Smooth muscle cell (in vitro differentiated cells): Measurements from ENCODE around the gene PCDHGB3. TPM values are rescaled to one million over a fixed set of nuclear protein-coding genes. Genes with fewer than 3 reads are reported as not detected.

Experiments used
- DNase-seq: peaks from one replicate; lab custom pipeline; 2025; ENCODE audit not compliant: unreplicated experiment; lab: John Stamatoyannopoulos, UW
- H2AFZ ChIP-seq: fragments of 200-600 bp; sonication (generic); 2 replicates; pipeline ENCODE4 v1.6.0; 2016; ENCODE audit warnings: antibody characterized with exemption, low read depth, mild to moderate bottlenecking
- H3F3A ChIP-seq: fragments of 200-600 bp; sonication (generic); 2 replicates; pipeline ENCODE4 v1.6.0; 2017; ENCODE audit warnings: antibody characterized with exemption, low read depth
- H3K27ac ChIP-seq: fragments of 200-600 bp; sonication (generic); 2 replicates; pipeline ENCODE4 v1.5.1; 2016; ENCODE audit warnings: low read depth, mild to moderate bottlenecking
- H3K27me3 ChIP-seq: fragments of 200-600 bp; sonication (generic); 2 replicates; pipeline ENCODE4 v1.6.1; 2016; ENCODE audit warnings: low read depth, mild to moderate bottlenecking
- H3K36me3 ChIP-seq: fragments of 200-600 bp; sonication (generic); 2 replicates; pipeline ENCODE4 v1.5.1; 2016; ENCODE audit warnings: low read depth
- H3K4me1 ChIP-seq: fragments of 200-600 bp; sonication (generic); 2 replicates; pipeline ENCODE4 v1.5.1; 2016; ENCODE audit warnings: low read depth
- H3K4me2 ChIP-seq: fragments of 200-600 bp; sonication (generic); 2 replicates; pipeline ENCODE4 v1.6.0; 2016; ENCODE audit warnings: mild to moderate bottlenecking
- H3K4me3 ChIP-seq: fragments of 200-600 bp; sonication (generic); 2 replicates; pipeline ENCODE4 v1.5.1; 2016; ENCODE audit warnings: mild to moderate bottlenecking
- H3K79me2 ChIP-seq: fragments of 200-600 bp; sonication (generic); 2 replicates; pipeline ENCODE4 v1.6.0; 2016; ENCODE audit warnings: low read depth, mild to moderate bottlenecking
- H3K9ac ChIP-seq: fragments of 200-600 bp; sonication (generic); 2 replicates; pipeline ENCODE4 v1.6.0; 2016; ENCODE audit warnings: low read depth
- H3K9me3 ChIP-seq: fragments of 200-600 bp; sonication (generic); replicated peaks from 2 replicates; pipeline ENCODE4 v1.5.1; 2016; ENCODE audit warnings: low read depth
- H4K20me1 ChIP-seq: fragments of 200-600 bp; sonication (generic); 2 replicates; pipeline ENCODE4 v1.6.0; 2016; ENCODE audit warnings: low read depth
- CTCF ChIP-seq: fragments of 200-600 bp; sonication (generic); IDR thresholded peaks from 2 replicates; pipeline ENCODE4 v1.5.1; 2017; ENCODE audit warnings: borderline replicate concordance, mild to moderate bottlenecking, antibody characterized with exemption; ENCODE audit not compliant: insufficient read depth, poor library complexity, severe bottlenecking
- WGBS: methylation state at CpG from one replicate; pipeline ENCODE4 v1.1.7; 2016; ENCODE audit warnings: low lambda C conversion rate; 5-methylcytosine and 5-hydroxymethylcytosine counted together
- polyA plus RNA-seq: library from polyadenylated mRNA; unstranded; fragments of >200 nt; fragmentation: Nextera tagmentation; extraction: Ambion mirVana; gene quantifications from 2 replicates; pipeline ENCODE4 v1.2.1, GENCODE V29; 2016
- total RNA-seq: library from RNA; depleted of rRNA; stranded (reverse); fragments of >200 nt; gene quantifications from 2 replicates; pipeline ENCODE4 v1.2.3, GENCODE V29; 2014

The PCDHGB3 gene
- total and polyA plus RNA-seq, 2 experiments from 2014 or later: not detected

GRCh38 chr5:141398608-141399007, 28.6 kb downstream of the PCDHGB3 start:
- Histone ChIP-seq H3K27me3 (no peaks in the 10 kb centered on the region), H3K4me1 (no peaks in the 10 kb centered on the region), H2AFZ (no peak overlapping the region), H3K79me2 (peaks cover 3% of the 10 kb centered on the region), H3F3A (no peaks in the 10 kb centered on the region), H3K9me3 (peaks cover 25% of the 10 kb centered on the region), H3K36me3 (peaks cover 4% of the 10 kb centered on the region), H3K27ac (no peak overlapping the region), H3K4me2 (no peak overlapping the region), H4K20me1 (no peaks in the 10 kb centered on the region), H3K9ac (no peak overlapping the region), H3K4me3 (no peak overlapping the region)
- no peak for DNase-seq
- no peak for TF ChIP-seq CTCF
- 96% methylated on average over 15 of the region's 15 CpGs for WGBS

- H3K4me3 ChIP-seq: no peak overlapping the region
- H3K36me3 ChIP-seq: peaks cover 4% of the 10 kb centered on the region
These were observed 29.7 kb downstream of the PCDHGB3 start for GRCh38 chr5:141399555-141400258.

GRCh38 chr5:141402553-141403243, 32.7 kb downstream of the PCDHGB3 start, which contains the start of gene PCDHGA9:
PCDHGA9 (plus strand) TSS chr5:141402778; CDS start chr5:141402953, 175 bp downstream.
- Histone ChIP-seq H3K4me3 (no peak within 1 kb of the TSS), H3K9me3 (peaks cover 20% of the 10 kb centered on the region), H3K9ac (no peak within 1 kb of the TSS), H2AFZ (no peak within 1 kb of the TSS), H3K27ac (no peak within 1 kb of the TSS), H3K36me3 (no peaks in the 10 kb centered on the region), H3K4me1 (no peaks in the 10 kb centered on the region), H3K79me2 (no peaks in the 10 kb centered on the region), H3F3A (no peaks in the 10 kb centered on the region), H3K4me2 (no peak within 1 kb of the TSS), H3K27me3 (no peaks in the 10 kb centered on the region), H4K20me1 (no peaks in the 10 kb centered on the region)
- DNase-seq: no peak
- 96% methylated on average over 27 of the region's 27 CpGs for WGBS
- no peak for TF ChIP-seq CTCF

More at GRCh38 chr5:141399555-141400258, 29.7 kb downstream of the PCDHGB3 start:
- peaks cover 3% of the 10 kb centered on the region for H3K79me2 ChIP-seq
- H3K9me3 ChIP-seq: peaks cover 24% of the 10 kb centered on the region
- DNase-seq: no peak
- H3K27ac ChIP-seq: no peak overlapping the region
- H2AFZ ChIP-seq: no peak overlapping the region
- WGBS: 98% methylated on average over 54 of the region's 61 CpGs
- no peaks in the 10 kb centered on the region for H3K27me3 ChIP-seq
- H3K9ac ChIP-seq: no peak overlapping the region
- no peaks in the 10 kb centered on the region for H4K20me1 ChIP-seq
- H3F3A ChIP-seq: no peaks in the 10 kb centered on the region
- H3K4me1 ChIP-seq: no peaks in the 10 kb centered on the region
- TF ChIP-seq CTCF: no peak
- H3K4me2 ChIP-seq: no peak overlapping the region
